IMR-90 (cell line): ENCODE results near the gene MPIG6B. TPM values are rescaled to one million over a fixed set of nuclear protein-coding genes. Genes with fewer than 3 reads are reported as not detected.

Source experiments
- ATAC-seq: fragments of 200-7000 bp; cut with Tn5 transposase; 2 replicates; pipeline ENCODE4 v1.9.1; 2020; ENCODE audit warnings: low read depth, mild to moderate bottlenecking, moderate library complexity
- BruUV-seq: library from RNA; stranded (reverse); fragments of 400-500 nt; replicated peaks from 2 replicates; lab custom pipeline; 2021; lab: Mats Ljungman, UMichigan
- CTCF ChIA-PET: fragments of 300-600 bp; formaldehyde crosslinking; extraction: SDS; loops from one replicate; lab custom pipeline; 2021; ENCODE audit warnings: antibody characterized with exemption; lab: Yijun Ruan, JAX
- POLR2A ChIA-PET: fragments of 300-600 bp; sonication (Branson Sonifier 250); formaldehyde crosslinking; loops from one replicate; lab custom pipeline; 2022; ENCODE audit warnings: antibody characterized with exemption; ENCODE audit not compliant: unreplicated experiment; lab: Charles Lee
- DNase-seq: peaks from one replicate; pipeline ENCODE4 v3.0.0; 2013
- H2AFZ ChIP-seq: replicated peaks from 2 replicates; pipeline ENCODE3; 2013; ENCODE audit warnings: low read length, mild to moderate bottlenecking; ENCODE audit not compliant: poor library complexity
- H2AK5ac ChIP-seq: 2 replicates; pipeline ENCODE4 v1.6.1; 2013; ENCODE audit warnings: low read depth, low read length, inconsistent platforms
- H2AK9ac ChIP-seq: replicated peaks from 2 replicates; pipeline ENCODE3; 2013; ENCODE audit warnings: mild to moderate bottlenecking, low read depth, low read length, moderate library complexity; ENCODE audit not compliant: poor library complexity
- H2BK120ac ChIP-seq: 2 replicates; pipeline ENCODE4 v1.6.1; 2013; ENCODE audit warnings: low read depth, low read length, inconsistent platforms
- H2BK15ac ChIP-seq: 3 replicates; pipeline ENCODE4 v1.6.1; 2013; ENCODE audit warnings: low read depth, low read length, inconsistent platforms
- H2BK20ac ChIP-seq: 2 replicates; pipeline ENCODE4 v1.6.1; 2013; ENCODE audit warnings: low read depth, mild to moderate bottlenecking, inconsistent platforms, low read length, moderate library complexity
- H2BK5ac ChIP-seq: 2 replicates; pipeline ENCODE4 v1.6.1; 2013; ENCODE audit warnings: mild to moderate bottlenecking, low read depth, low read length, inconsistent platforms; ENCODE audit not compliant: poor library complexity, severe bottlenecking
- H3K14ac ChIP-seq: replicated peaks from 2 replicates; pipeline ENCODE4 v1.6.1; 2013; ENCODE audit warnings: low read depth, low read length, inconsistent platforms
- H3K18ac ChIP-seq: 2 replicates; pipeline ENCODE4 v1.6.1; 2013; ENCODE audit warnings: low read depth, low read length, control low read depth
- H3K23ac ChIP-seq: 2 replicates; pipeline ENCODE4 v1.6.1; 2013; ENCODE audit warnings: low read depth, low read length, inconsistent platforms
- H3K27ac ChIP-seq: 2 replicates; pipeline ENCODE4 v1.5.1; 2013; ENCODE audit warnings: mild to moderate bottlenecking, control low read depth, low read length; ENCODE audit not compliant: insufficient read depth
- H3K27me3 ChIP-seq: 2 replicates; pipeline ENCODE4 v1.6.1; 2013; ENCODE audit warnings: low read length; ENCODE audit not compliant: control insufficient read depth, insufficient read depth
- H3K36me3 ChIP-seq: 2 replicates; pipeline ENCODE4 v1.6.1; 2013; ENCODE audit warnings: low read length, mixed read lengths; ENCODE audit not compliant: control insufficient read depth, insufficient read depth
- H3K4ac ChIP-seq: 2 replicates; pipeline ENCODE4 v1.6.1; 2013; ENCODE audit warnings: low read depth, low read length, inconsistent platforms
- H3K4me1 ChIP-seq: 2 replicates; pipeline ENCODE4 v1.6.1; 2013; ENCODE audit warnings: low read length, mixed read lengths; ENCODE audit not compliant: control insufficient read depth, insufficient read depth
- H3K4me2 ChIP-seq: 2 replicates; pipeline ENCODE4 v1.6.1; 2013; ENCODE audit warnings: low read depth, mild to moderate bottlenecking, control low read depth, low read length, moderate library complexity
- H3K4me3 ChIP-seq: 2 replicates; pipeline ENCODE4 v1.5.1; 2013; ENCODE audit warnings: low read depth, mild to moderate bottlenecking, control low read depth, low read length, moderate library complexity; ENCODE audit not compliant: insufficient read depth
- H3K56ac ChIP-seq: 2 replicates; pipeline ENCODE4 v1.6.1; 2013; ENCODE audit warnings: low read length, inconsistent platforms; ENCODE audit not compliant: insufficient read depth; ENCODE audit errors: extremely low read depth
- H3K79me1 ChIP-seq, 2 experiments: 2 replicates each; pipeline ENCODE4 v1.6.1; 2013; ENCODE audit warnings: low read length in 2 of 2, inconsistent platforms in 1 of 2, low read depth in 1 of 2
- H3K9ac ChIP-seq: 2 replicates; pipeline ENCODE4 v1.6.1; 2013; ENCODE audit warnings: low read depth, low read length, control low read depth
- H3K9me1 ChIP-seq: 2 replicates; pipeline ENCODE4 v1.6.1; 2013; ENCODE audit warnings: low read length, inconsistent platforms; ENCODE audit not compliant: insufficient read depth
- H3K9me3 ChIP-seq: 2 replicates; pipeline ENCODE4 v1.6.1; 2013; ENCODE audit warnings: low read length; ENCODE audit not compliant: control insufficient read depth, insufficient read depth
- H4K20me1 ChIP-seq: 2 replicates; pipeline ENCODE4 v1.6.1; 2013; ENCODE audit warnings: low read length, inconsistent platforms; ENCODE audit not compliant: insufficient read depth
- H4K5ac ChIP-seq: 2 replicates; pipeline ENCODE4 v1.6.1; 2013; ENCODE audit warnings: mild to moderate bottlenecking, low read depth, low read length, control low read depth
- H4K8ac ChIP-seq, 2 experiments: 2 replicates each; pipeline ENCODE4 v1.6.1; 2013; ENCODE audit warnings: low read depth in 2 of 2, low read length in 2 of 2, control low read depth in 1 of 2, inconsistent platforms in 1 of 2
- H4K91ac ChIP-seq: 2 replicates; pipeline ENCODE4 v1.6.1; 2013; ENCODE audit warnings: low read depth, low read length, inconsistent platforms; ENCODE audit not compliant: insufficient read depth
- CEBPB ChIP-seq: IDR thresholded peaks from 2 replicates; pipeline ENCODE4 v1.6.1; 2012; ENCODE audit warnings: low read depth, low read length, improper control_type of control experiment
- FOS ChIP-seq: fragments of 150-350 bp; IDR thresholded peaks from 2 replicates; pipeline ENCODE4 v1.6.1; 2016; ENCODE audit warnings: low read depth, low read length
- RAD21 ChIP-seq: IDR thresholded peaks from 2 replicates; pipeline ENCODE4 v1.6.1; 2012; ENCODE audit warnings: low read length, improper control_type of control experiment
- WGBS, 2 experiments: methylation state at CpG; one replicate each; pipeline versions ENCODE4 v1.1.5 to v1.1.7; 2013; ENCODE audit warnings: missing lambda C conversion rate in 2 of 2; ENCODE audit not compliant: insufficient read length in 1 of 2; ENCODE audit errors: extremely low coverage in 2 of 2; 5-methylcytosine and 5-hydroxymethylcytosine counted together
- dilution Hi-C: fragments of 300-500 bp; cut with HindIII; formaldehyde crosslinking; loops from one replicate; pipeline ENCODE4 v1.14.3; 2018; ENCODE audit warnings: low sequenced_read_pairs; ENCODE audit not compliant: unreplicated experiment
- in situ Hi-C: fragments of 300-500 bp; cut with MboI; formaldehyde crosslinking; loops from 3 replicates; pipeline ENCODE4 v1.14.3; 2019; ENCODE audit warnings: low sequenced_read_pairs, inconsistent platforms, mixed read lengths
- intact Hi-C: fragments of 100-400 bp; cut with micrococcal nuclease; formaldehyde crosslinking; loops from 2 replicates; pipeline ENCODE4 v1.10.0; 2022
- polyA plus RNA-seq, 3 experiments: library from polyadenylated mRNA; depleted of rRNA; stranded (reverse); fragments of >200 nt; gene quantifications; 2 replicates each; pipeline ENCODE4 v1.2.3, GENCODE V29; 2012; ENCODE audit warnings: low replicate concordance in 1 of 3
- total RNA-seq: library from RNA; depleted of rRNA; stranded (reverse); fragments of >200 nt; gene quantifications from 2 replicates; pipeline ENCODE4 v1.2.3, GENCODE V29; 2012
- TF ChIP-seq, protein P1 (sequence below): fragments of 150-350 bp; IDR thresholded peaks from 2 replicates; pipeline ENCODE4 v1.6.1; 2017; ENCODE audit warnings: mild to moderate bottlenecking, antibody characterized with exemption, low read length, low read depth

MPIG6B gene
- total and polyA plus RNA-seq, 2 of the 4 experiments (the other 2 are of a cell fraction), result not detected

DNA sequence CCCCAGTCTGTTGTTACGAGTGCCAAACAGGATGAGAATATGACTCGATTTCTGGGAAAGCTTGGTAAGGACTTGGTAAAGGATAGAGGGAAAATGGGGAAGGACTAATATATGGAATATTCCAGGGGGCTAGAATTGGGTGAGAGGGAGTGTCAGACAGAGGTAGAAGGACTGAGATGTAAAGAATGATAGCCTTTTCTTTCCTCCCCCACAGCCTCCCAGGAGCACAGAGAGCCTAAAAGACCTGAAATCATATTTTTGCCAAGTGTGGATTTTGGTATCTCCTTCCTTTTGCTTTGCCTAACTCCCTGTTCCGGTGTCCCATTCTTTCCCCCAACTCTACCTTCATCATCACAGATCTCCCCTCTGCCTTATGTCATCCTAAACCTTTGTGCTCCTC is 19.7 kb downstream of the MPIG6B start:
- WGBS, 2 experiments, result 100% methylated on average over 2 of the region's 3 CpGs; no CpG with 5 or more reads in 1 of the 2 experiments
- DNase-seq, result no peak

More for the DNA sequence above, 19.7 kb downstream of the MPIG6B start:
- in situ Hi-C loops (no loop called here), dilution Hi-C loops (no loop called here), intact Hi-C loops (no loop called here)
- H3K79me1 ChIP-seq, result peaks cover 6 to 31% of the 10 kb centered on the region in 2 experiments; a peak in 3 of 4 replicates
- H3K23ac ChIP-seq, result no peak overlapping the region
- CTCF ChIA-PET, result no interaction called here
- H2AK9ac ChIP-seq, result no peak overlapping the region
- no peaks in the 10 kb centered on the region for H3K27me3 ChIP-seq
- H3K14ac ChIP-seq, result no peak overlapping the region
- peaks cover 5% of the 10 kb centered on the region for H3K4me1 ChIP-seq
- H2BK20ac ChIP-seq, result no peak overlapping the region
- no peak overlapping the region for H2BK15ac ChIP-seq
- H3K27ac ChIP-seq, result no peak overlapping the region
- no peak overlapping the region for H3K4me3 ChIP-seq
- H3K9me1 ChIP-seq, result peaks cover 7% of the 10 kb centered on the region
- H2AK5ac ChIP-seq, result no peak overlapping the region
- H4K91ac ChIP-seq, result no peak overlapping the region
- TF ChIP-seq RAD21 (no peak), CEBPB (no peak), FOS (no peak)
- TF ChIP-seq, protein P1, sequence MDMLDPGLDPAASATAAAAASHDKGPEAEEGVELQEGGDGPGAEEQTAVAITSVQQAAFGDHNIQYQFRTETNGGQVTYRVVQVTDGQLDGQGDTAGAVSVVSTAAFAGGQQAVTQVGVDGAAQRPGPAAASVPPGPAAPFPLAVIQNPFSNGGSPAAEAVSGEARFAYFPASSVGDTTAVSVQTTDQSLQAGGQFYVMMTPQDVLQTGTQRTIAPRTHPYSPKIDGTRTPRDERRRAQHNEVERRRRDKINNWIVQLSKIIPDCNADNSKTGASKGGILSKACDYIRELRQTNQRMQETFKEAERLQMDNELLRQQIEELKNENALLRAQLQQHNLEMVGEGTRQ, result no peak
- no peak for ATAC-seq
- H2BK5ac ChIP-seq, result no peak overlapping the region
- H2AFZ ChIP-seq, result no peak overlapping the region
- no peak overlapping the region for H3K18ac ChIP-seq
- H3K4me2 ChIP-seq, result no peak overlapping the region
- BruUV-seq, result no TSS peak
- H3K56ac ChIP-seq, result no peak overlapping the region
- H2BK120ac ChIP-seq, result no peak overlapping the region
- no peak overlapping the region for H3K4ac ChIP-seq
- no peak overlapping the region for H4K8ac ChIP-seq
- POLR2A ChIA-PET, result no interaction called here
- no peaks in the 10 kb centered on the region for H3K9me3 ChIP-seq
- no peak overlapping the region for H4K5ac ChIP-seq
- H3K36me3 ChIP-seq, result peaks cover 3% of the 10 kb centered on the region
- H4K20me1 ChIP-seq, result no peaks in the 10 kb centered on the region
- H3K9ac ChIP-seq, result no peak overlapping the region
